ENCODE data around the gene TMPRSS4. TPM values are rescaled to one million over a fixed set of nuclear protein-coding genes. Genes with fewer than 3 reads are reported as not detected.

Gene TMPRSS4
- polyA plus RNA-seq, 1 of the 3 experiments (the other 2 are of a cell fraction), result not detected

DNA sequence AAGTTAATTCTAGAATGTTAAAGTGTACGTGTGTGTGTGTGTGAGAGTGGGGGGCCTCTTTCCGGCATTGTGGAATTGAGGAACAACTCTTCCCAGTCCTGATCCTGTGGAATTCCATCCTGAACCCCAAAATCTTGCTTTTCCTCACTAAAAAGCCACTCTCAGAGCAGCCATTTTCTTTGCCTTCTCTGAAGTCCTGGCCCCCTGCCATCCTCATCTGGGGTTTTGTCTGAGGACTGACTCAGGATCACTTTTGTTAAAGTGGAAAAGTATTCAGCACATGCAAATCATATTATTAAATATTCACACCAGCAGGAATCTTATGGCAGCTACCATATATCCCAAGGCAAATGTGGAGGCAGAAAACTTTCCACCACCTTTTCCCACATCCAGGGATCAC is 72.0 kb downstream of the TMPRSS4 start:
- Histone ChIP-seq H3K36me3 (replicated peaks in 1 of 2; ENCODE audit: control insufficient read depth in 1 of 2, insufficient read depth in 2 of 2, low read length in 1 of 2) (no peaks in the 10 kb centered on the region), H3K27me3 (ENCODE audit: insufficient read depth) (peaks cover 33% of the 10 kb centered on the region; the same call in 1 of the 2 replicates), H3K9me3 (no peaks in the 10 kb centered on the region), H3K79me2 (ENCODE audit: insufficient read depth) (no peaks in the 10 kb centered on the region), H3F3A (replicated peaks; ENCODE audit: insufficient read depth) (no peaks in the 10 kb centered on the region), H3K4me1 (ENCODE audit: control insufficient read depth in 1 of 2, insufficient read depth in 2 of 2, low read depth in 1 of 2, low read length in 1 of 2) (peaks cover 0 to 14% of the 10 kb centered on the region in 2 experiments; a peak in 1 of 4 replicates), H4K20me1 (ENCODE audit: insufficient read depth) (no peaks in the 10 kb centered on the region), H3K9me2 (no peaks in the 10 kb centered on the region), H3K27ac (ENCODE audit: low read depth in 2 of 2, low read length in 1 of 2) (no peak overlapping the region), H2AFZ (ENCODE audit: low read depth) (no peak overlapping the region), H3K4me3 (ENCODE audit: low read depth in 2 of 2, low read length in 1 of 2) (no peak overlapping the region), H3K9ac (no peak overlapping the region), H3K4me2 (no peak overlapping the region)
- ChIA-PET POLR2A (no interaction called here), CTCF (interaction anchor here (1.0 to 15.5 kb wide), 3 partner anchors 22 to 204 kb away, joined by 3 to 246 read pairs (median 7); no protein-coding TSS in a partner anchor)
- no peak for DNase-seq
- 64% methylated on average over 2 of the region's 2 CpGs for WGBS (ENCODE audit: low lambda C conversion rate)
- TF ChIP-seq ELF1 (IDR thresholded peaks at IDR 0.05) (no peak), CHD2 (IDR thresholded peaks at IDR 0.05; ENCODE audit: low read length, partially characterized antibody) (no peak), SIN3A (IDR thresholded peaks at IDR 0.05; ENCODE audit: borderline replicate concordance, low read depth, low read length) (no peak), GATA2 (CRISPR knock-in tag; IDR thresholded peaks at IDR 0.05) (no peak), MAX (IDR thresholded peaks at IDR 0.05; ENCODE audit: low read depth) (no peak), JUND (IDR thresholded peaks at IDR 0.05) (no peak), TEAD4 (IDR thresholded peaks at IDR 0.05; ENCODE audit: borderline replicate concordance, insufficient read depth) (no peak), MXI1 (IDR thresholded peaks at IDR 0.05; ENCODE audit: low read depth, low read length) (no peak), FOXM1 (IDR thresholded peaks at IDR 0.05; ENCODE audit: low read depth) (no peak), RAD21 (IDR thresholded peaks at IDR 0.05; ENCODE audit: low read length) (no peak), TCF12 (IDR thresholded peaks at IDR 0.05) (no peak), EZH2phosphoT487 (IDR thresholded peaks at IDR 0.05; ENCODE audit: borderline replicate concordance, low read depth) (no peak), CTCF (IDR thresholded peaks at IDR 0.05) (no peak), TAF1 (IDR thresholded peaks at IDR 0.05; ENCODE audit: borderline replicate concordance, low read depth, low read length) (no peak), MEF2A (IDR thresholded peaks at IDR 0.05; ENCODE audit: borderline replicate concordance, low read depth) (no peak)
- TF ChIP-seq, protein P1, sequence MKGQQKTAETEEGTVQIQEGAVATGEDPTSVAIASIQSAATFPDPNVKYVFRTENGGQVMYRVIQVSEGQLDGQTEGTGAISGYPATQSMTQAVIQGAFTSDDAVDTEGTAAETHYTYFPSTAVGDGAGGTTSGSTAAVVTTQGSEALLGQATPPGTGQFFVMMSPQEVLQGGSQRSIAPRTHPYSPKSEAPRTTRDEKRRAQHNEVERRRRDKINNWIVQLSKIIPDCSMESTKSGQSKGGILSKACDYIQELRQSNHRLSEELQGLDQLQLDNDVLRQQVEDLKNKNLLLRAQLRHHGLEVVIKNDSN (IDR thresholded peaks at IDR 0.05; ENCODE audit: borderline replicate concordance, low read depth), result no peak
- TF ChIP-seq, protein P2, sequence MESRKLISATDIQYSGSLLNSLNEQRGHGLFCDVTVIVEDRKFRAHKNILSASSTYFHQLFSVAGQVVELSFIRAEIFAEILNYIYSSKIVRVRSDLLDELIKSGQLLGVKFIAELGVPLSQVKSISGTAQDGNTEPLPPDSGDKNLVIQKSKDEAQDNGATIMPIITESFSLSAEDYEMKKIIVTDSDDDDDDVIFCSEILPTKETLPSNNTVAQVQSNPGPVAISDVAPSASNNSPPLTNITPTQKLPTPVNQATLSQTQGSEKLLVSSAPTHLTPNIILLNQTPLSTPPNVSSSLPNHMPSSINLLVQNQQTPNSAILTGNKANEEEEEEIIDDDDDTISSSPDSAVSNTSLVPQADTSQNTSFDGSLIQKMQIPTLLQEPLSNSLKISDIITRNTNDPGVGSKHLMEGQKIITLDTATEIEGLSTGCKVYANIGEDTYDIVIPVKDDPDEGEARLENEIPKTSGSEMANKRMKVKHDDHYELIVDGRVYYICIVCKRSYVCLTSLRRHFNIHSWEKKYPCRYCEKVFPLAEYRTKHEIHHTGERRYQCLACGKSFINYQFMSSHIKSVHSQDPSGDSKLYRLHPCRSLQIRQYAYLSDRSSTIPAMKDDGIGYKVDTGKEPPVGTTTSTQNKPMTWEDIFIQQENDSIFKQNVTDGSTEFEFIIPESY (IDR thresholded peaks at IDR 0.05; ENCODE audit: borderline replicate concordance, low read depth), result no peak

All from SK-N-SH (cell line).